Lower leg skin (tissue), 3 donors: ENCODE measurements around the gene WIPF3.

Source experiments
- POLR2A ChIP-seq, 2 donors: fragments of 450-650 bp; IDR thresholded peaks; one replicate each; pipeline ENCODE4 v1.6.1; 2016 to 2017; ENCODE audit warnings: antibody characterized with exemption in 2 of 2, mild to moderate bottlenecking in 1 of 2, moderate library complexity in 1 of 2
- TF ChIP-seq, protein P1 (sequence below), 3 donors: fragments of 450-650 bp; IDR thresholded peaks; one replicate each; pipeline ENCODE4 v1.5.1; 2016; ENCODE audit warnings: antibody characterized with exemption in 3 of 3, mild to moderate bottlenecking in 3 of 3, moderate library complexity in 2 of 3

DNA sequence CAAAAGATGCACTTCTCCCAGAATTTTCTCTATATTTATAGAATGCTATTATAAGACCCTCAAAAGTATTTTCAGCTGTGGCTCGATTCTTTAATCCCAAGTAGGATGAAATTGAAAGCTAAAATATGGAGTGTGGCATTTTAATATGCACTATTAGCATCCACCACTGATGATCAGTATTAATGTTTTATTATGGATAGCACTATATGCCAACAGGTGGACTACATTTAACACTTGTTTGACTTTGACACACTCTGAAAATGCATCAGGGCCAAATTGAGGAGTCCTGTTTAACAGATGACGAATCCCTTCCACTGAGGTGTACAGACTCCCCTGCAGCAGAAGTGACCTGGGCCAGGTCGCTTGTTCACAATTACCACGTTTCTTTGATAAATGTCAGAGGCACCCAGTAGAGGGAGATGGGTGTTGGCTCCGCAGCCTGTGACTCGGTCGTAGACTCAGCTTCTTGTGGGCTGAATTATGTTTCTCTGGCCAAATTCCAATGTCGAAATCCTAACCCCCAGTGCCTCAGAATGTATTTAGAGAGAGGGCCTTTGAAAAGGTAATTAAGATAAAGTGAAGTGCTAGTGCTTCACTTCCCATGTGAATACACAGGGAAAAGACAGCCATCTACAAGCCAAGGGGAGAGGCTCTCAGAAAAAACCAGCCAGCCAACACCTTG lies 48.1 kb downstream of the WIPF3 start:
- TF ChIP-seq, protein P1, sequence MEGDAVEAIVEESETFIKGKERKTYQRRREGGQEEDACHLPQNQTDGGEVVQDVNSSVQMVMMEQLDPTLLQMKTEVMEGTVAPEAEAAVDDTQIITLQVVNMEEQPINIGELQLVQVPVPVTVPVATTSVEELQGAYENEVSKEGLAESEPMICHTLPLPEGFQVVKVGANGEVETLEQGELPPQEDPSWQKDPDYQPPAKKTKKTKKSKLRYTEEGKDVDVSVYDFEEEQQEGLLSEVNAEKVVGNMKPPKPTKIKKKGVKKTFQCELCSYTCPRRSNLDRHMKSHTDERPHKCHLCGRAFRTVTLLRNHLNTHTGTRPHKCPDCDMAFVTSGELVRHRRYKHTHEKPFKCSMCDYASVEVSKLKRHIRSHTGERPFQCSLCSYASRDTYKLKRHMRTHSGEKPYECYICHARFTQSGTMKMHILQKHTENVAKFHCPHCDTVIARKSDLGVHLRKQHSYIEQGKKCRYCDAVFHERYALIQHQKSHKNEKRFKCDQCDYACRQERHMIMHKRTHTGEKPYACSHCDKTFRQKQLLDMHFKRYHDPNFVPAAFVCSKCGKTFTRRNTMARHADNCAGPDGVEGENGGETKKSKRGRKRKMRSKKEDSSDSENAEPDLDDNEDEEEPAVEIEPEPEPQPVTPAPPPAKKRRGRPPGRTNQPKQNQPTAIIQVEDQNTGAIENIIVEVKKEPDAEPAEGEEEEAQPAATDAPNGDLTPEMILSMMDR (IDR thresholded peaks at IDR 0.05): no peak
- no peak for TF ChIP-seq POLR2A (IDR thresholded peaks at IDR 0.05)
